IMR-90 (cell line): Measurements from ENCODE around the gene PLEKHJ1. TPM values are rescaled to one million over a fixed set of nuclear protein-coding genes. Genes with fewer than 3 reads are reported as not detected.

Experiments used
- ATAC-seq: fragments of 200-7000 bp; cut with Tn5 transposase; 2 replicates; pipeline ENCODE4 v1.9.1; 2020; ENCODE audit warnings: low read depth, mild to moderate bottlenecking, moderate library complexity
- BruUV-seq: library from RNA; stranded (reverse); fragments of 400-500 nt; replicated peaks from 2 replicates; lab custom pipeline; 2021; lab: Mats Ljungman, UMichigan
- CTCF ChIA-PET: fragments of 300-600 bp; formaldehyde crosslinking; extraction: SDS; loops from one replicate; lab custom pipeline; 2021; ENCODE audit warnings: antibody characterized with exemption; lab: Yijun Ruan, JAX
- POLR2A ChIA-PET: fragments of 300-600 bp; sonication (Branson Sonifier 250); formaldehyde crosslinking; loops from one replicate; lab custom pipeline; 2022; ENCODE audit warnings: antibody characterized with exemption; ENCODE audit not compliant: unreplicated experiment; lab: Charles Lee
- DNase-seq: peaks from one replicate; pipeline ENCODE4 v3.0.0; 2013
- H2AFZ ChIP-seq: replicated peaks from 2 replicates; pipeline ENCODE3; 2013; ENCODE audit warnings: low read length, mild to moderate bottlenecking; ENCODE audit not compliant: poor library complexity
- H2AK5ac ChIP-seq: 2 replicates; pipeline ENCODE4 v1.6.1; 2013; ENCODE audit warnings: low read depth, low read length, inconsistent platforms
- H2AK9ac ChIP-seq: replicated peaks from 2 replicates; pipeline ENCODE3; 2013; ENCODE audit warnings: mild to moderate bottlenecking, low read depth, low read length, moderate library complexity; ENCODE audit not compliant: poor library complexity
- H2BK120ac ChIP-seq: 2 replicates; pipeline ENCODE4 v1.6.1; 2013; ENCODE audit warnings: low read depth, low read length, inconsistent platforms
- H2BK15ac ChIP-seq: 3 replicates; pipeline ENCODE4 v1.6.1; 2013; ENCODE audit warnings: low read depth, low read length, inconsistent platforms
- H2BK20ac ChIP-seq: 2 replicates; pipeline ENCODE4 v1.6.1; 2013; ENCODE audit warnings: low read depth, mild to moderate bottlenecking, inconsistent platforms, low read length, moderate library complexity
- H2BK5ac ChIP-seq: 2 replicates; pipeline ENCODE4 v1.6.1; 2013; ENCODE audit warnings: mild to moderate bottlenecking, low read depth, low read length, inconsistent platforms; ENCODE audit not compliant: poor library complexity, severe bottlenecking
- H3K14ac ChIP-seq: replicated peaks from 2 replicates; pipeline ENCODE4 v1.6.1; 2013; ENCODE audit warnings: low read depth, low read length, inconsistent platforms
- H3K18ac ChIP-seq: 2 replicates; pipeline ENCODE4 v1.6.1; 2013; ENCODE audit warnings: low read depth, low read length, control low read depth
- H3K23ac ChIP-seq: 2 replicates; pipeline ENCODE4 v1.6.1; 2013; ENCODE audit warnings: low read depth, low read length, inconsistent platforms
- H3K27ac ChIP-seq: 2 replicates; pipeline ENCODE4 v1.5.1; 2013; ENCODE audit warnings: mild to moderate bottlenecking, control low read depth, low read length; ENCODE audit not compliant: insufficient read depth
- H3K27me3 ChIP-seq: 2 replicates; pipeline ENCODE4 v1.6.1; 2013; ENCODE audit warnings: low read length; ENCODE audit not compliant: control insufficient read depth, insufficient read depth
- H3K36me3 ChIP-seq: 2 replicates; pipeline ENCODE4 v1.6.1; 2013; ENCODE audit warnings: low read length, mixed read lengths; ENCODE audit not compliant: control insufficient read depth, insufficient read depth
- H3K4ac ChIP-seq: 2 replicates; pipeline ENCODE4 v1.6.1; 2013; ENCODE audit warnings: low read depth, low read length, inconsistent platforms
- H3K4me1 ChIP-seq: 2 replicates; pipeline ENCODE4 v1.6.1; 2013; ENCODE audit warnings: low read length, mixed read lengths; ENCODE audit not compliant: control insufficient read depth, insufficient read depth
- H3K4me2 ChIP-seq: 2 replicates; pipeline ENCODE4 v1.6.1; 2013; ENCODE audit warnings: low read depth, mild to moderate bottlenecking, control low read depth, low read length, moderate library complexity
- H3K4me3 ChIP-seq: 2 replicates; pipeline ENCODE4 v1.5.1; 2013; ENCODE audit warnings: low read depth, mild to moderate bottlenecking, control low read depth, low read length, moderate library complexity; ENCODE audit not compliant: insufficient read depth
- H3K56ac ChIP-seq: 2 replicates; pipeline ENCODE4 v1.6.1; 2013; ENCODE audit warnings: low read length, inconsistent platforms; ENCODE audit not compliant: insufficient read depth; ENCODE audit errors: extremely low read depth
- H3K79me1 ChIP-seq, 2 experiments: 2 replicates each; pipeline ENCODE4 v1.6.1; 2013; ENCODE audit warnings: low read length in 2 of 2, inconsistent platforms in 1 of 2, low read depth in 1 of 2
- H3K9ac ChIP-seq: 2 replicates; pipeline ENCODE4 v1.6.1; 2013; ENCODE audit warnings: low read depth, low read length, control low read depth
- H3K9me1 ChIP-seq: 2 replicates; pipeline ENCODE4 v1.6.1; 2013; ENCODE audit warnings: low read length, inconsistent platforms; ENCODE audit not compliant: insufficient read depth
- H3K9me3 ChIP-seq: 2 replicates; pipeline ENCODE4 v1.6.1; 2013; ENCODE audit warnings: low read length; ENCODE audit not compliant: control insufficient read depth, insufficient read depth
- H4K20me1 ChIP-seq: 2 replicates; pipeline ENCODE4 v1.6.1; 2013; ENCODE audit warnings: low read length, inconsistent platforms; ENCODE audit not compliant: insufficient read depth
- H4K5ac ChIP-seq: 2 replicates; pipeline ENCODE4 v1.6.1; 2013; ENCODE audit warnings: mild to moderate bottlenecking, low read depth, low read length, control low read depth
- H4K8ac ChIP-seq, 2 experiments: 2 replicates each; pipeline ENCODE4 v1.6.1; 2013; ENCODE audit warnings: low read depth in 2 of 2, low read length in 2 of 2, control low read depth in 1 of 2, inconsistent platforms in 1 of 2
- H4K91ac ChIP-seq: 2 replicates; pipeline ENCODE4 v1.6.1; 2013; ENCODE audit warnings: low read depth, low read length, inconsistent platforms; ENCODE audit not compliant: insufficient read depth
- BHLHE40 ChIP-seq: fragments of 150-350 bp; IDR thresholded peaks from 2 replicates; pipeline ENCODE4 v1.6.1; 2016; ENCODE audit warnings: mild to moderate bottlenecking, low read depth, low read length
- CHD1 ChIP-seq: IDR thresholded peaks from 2 replicates; pipeline ENCODE4 v1.6.1; 2012; ENCODE audit warnings: low read depth, low read length, improper control_type of control experiment
- ELK1 ChIP-seq: fragments of 150-350 bp; IDR thresholded peaks from 2 replicates; pipeline ENCODE4 v1.6.1; 2016; ENCODE audit warnings: low read depth, mild to moderate bottlenecking, low read length, moderate library complexity, borderline replicate concordance
- FOS ChIP-seq: fragments of 150-350 bp; IDR thresholded peaks from 2 replicates; pipeline ENCODE4 v1.6.1; 2016; ENCODE audit warnings: low read depth, low read length
- MAFK ChIP-seq: IDR thresholded peaks from 2 replicates; pipeline ENCODE4 v1.6.1; 2012; ENCODE audit warnings: low read depth, low read length, improper control_type of control experiment
- MXI1 ChIP-seq: IDR thresholded peaks from 2 replicates; pipeline ENCODE4 v1.6.1; 2012; ENCODE audit warnings: low read depth, mild to moderate bottlenecking, low read length, moderate library complexity, borderline replicate concordance
- POLR2A ChIP-seq: IDR thresholded peaks from 2 replicates; pipeline ENCODE4 v1.6.1; 2012; ENCODE audit warnings: mild to moderate bottlenecking, low read depth, low read length
- RAD21 ChIP-seq: IDR thresholded peaks from 2 replicates; pipeline ENCODE4 v1.6.1; 2012; ENCODE audit warnings: low read length, improper control_type of control experiment
- WGBS, 2 experiments: methylation state at CpG; one replicate each; pipeline versions ENCODE4 v1.1.5 to v1.1.7; 2013; ENCODE audit warnings: missing lambda C conversion rate in 2 of 2; ENCODE audit not compliant: insufficient read length in 1 of 2; ENCODE audit errors: extremely low coverage in 2 of 2; 5-methylcytosine and 5-hydroxymethylcytosine counted together
- dilution Hi-C: fragments of 300-500 bp; cut with HindIII; formaldehyde crosslinking; loops from one replicate; pipeline ENCODE4 v1.14.3; 2018; ENCODE audit warnings: low sequenced_read_pairs; ENCODE audit not compliant: unreplicated experiment
- in situ Hi-C: fragments of 300-500 bp; cut with MboI; formaldehyde crosslinking; loops from 3 replicates; pipeline ENCODE4 v1.14.3; 2019; ENCODE audit warnings: low sequenced_read_pairs, inconsistent platforms, mixed read lengths
- intact Hi-C: fragments of 100-400 bp; cut with micrococcal nuclease; formaldehyde crosslinking; loops from 2 replicates; pipeline ENCODE4 v1.10.0; 2022
- polyA plus RNA-seq, 3 experiments: library from polyadenylated mRNA; depleted of rRNA; stranded (reverse); fragments of >200 nt; gene quantifications; 2 replicates each; pipeline ENCODE4 v1.2.3, GENCODE V29; 2012; ENCODE audit warnings: low replicate concordance in 1 of 3
- total RNA-seq: library from RNA; depleted of rRNA; stranded (reverse); fragments of >200 nt; gene quantifications from 2 replicates; pipeline ENCODE4 v1.2.3, GENCODE V29; 2012

PLEKHJ1 gene
- total and polyA plus RNA-seq, 2 of the 4 experiments (the other 2 are of a cell fraction): 31.7 to 62.8 TPM

GRCh38 chr19:2199861-2200623 lies 36.1 kb downstream of the PLEKHJ1 start:
- no peak overlapping the region for H3K56ac ChIP-seq
- no peak overlapping the region for H2BK15ac ChIP-seq
- no peak overlapping the region for H4K8ac ChIP-seq
- H3K79me1 ChIP-seq: peaks cover 22 to 88% of the 10 kb centered on the region in 2 experiments
- 97% methylated on average over 23 of the region's 37 CpGs; no CpG with 5 or more reads in 1 of the 2 experiments for WGBS, 2 experiments
- TF ChIP-seq MAFK (no peak), RAD21 (no peak), MXI1 (no peak), BHLHE40 (no peak), FOS (no peak), ELK1 (no peak), POLR2A (no peak), CHD1 (no peak)
- ATAC-seq (no peak), DNase-seq (no peak)
- H3K4me3 ChIP-seq: no peak overlapping the region
- no peak overlapping the region for H3K14ac ChIP-seq
- CTCF ChIA-PET: no interaction called here
- H2AK5ac ChIP-seq: no peak overlapping the region
- no peak overlapping the region for H3K4ac ChIP-seq
- H3K4me2 ChIP-seq: no peak overlapping the region
- no peak overlapping the region for H2AFZ ChIP-seq
- H3K4me1 ChIP-seq: peaks cover 2% of the 10 kb centered on the region; the same call in 1 of the 2 replicates
- H3K9me1 ChIP-seq: peaks cover 11% of the 10 kb centered on the region
- H3K9ac ChIP-seq: no peak overlapping the region
- no peak overlapping the region for H3K23ac ChIP-seq
- H3K18ac ChIP-seq: no peak overlapping the region
- dilution Hi-C loops: no loop called here
- BruUV-seq: no TSS peak
- H4K91ac ChIP-seq: no peak overlapping the region
- H2BK20ac ChIP-seq: no peak overlapping the region
- H4K5ac ChIP-seq: no peak overlapping the region
- in situ Hi-C loops: no loop called here
- intact Hi-C loops: no loop called here
- POLR2A ChIA-PET: no interaction called here
- H3K9me3 ChIP-seq: no peaks in the 10 kb centered on the region
- H3K36me3 ChIP-seq: peaks cover 52% of the 10 kb centered on the region
- H2BK120ac ChIP-seq: no peak overlapping the region
- H3K27ac ChIP-seq: no peak overlapping the region
- H3K27me3 ChIP-seq: no peaks in the 10 kb centered on the region
- no peak overlapping the region for H2AK9ac ChIP-seq
- peaks cover 44% of the 10 kb centered on the region for H4K20me1 ChIP-seq
- H2BK5ac ChIP-seq: no peak overlapping the region
